ENCODE data around the gene MRPS25. TPM values are rescaled to one million over a fixed set of nuclear protein-coding genes. Genes with fewer than 3 reads are reported as not detected.

MRPS25 gene
- polyA plus RNA-seq, 1 donor from 2014 or later: 74.4 TPM

DNA sequence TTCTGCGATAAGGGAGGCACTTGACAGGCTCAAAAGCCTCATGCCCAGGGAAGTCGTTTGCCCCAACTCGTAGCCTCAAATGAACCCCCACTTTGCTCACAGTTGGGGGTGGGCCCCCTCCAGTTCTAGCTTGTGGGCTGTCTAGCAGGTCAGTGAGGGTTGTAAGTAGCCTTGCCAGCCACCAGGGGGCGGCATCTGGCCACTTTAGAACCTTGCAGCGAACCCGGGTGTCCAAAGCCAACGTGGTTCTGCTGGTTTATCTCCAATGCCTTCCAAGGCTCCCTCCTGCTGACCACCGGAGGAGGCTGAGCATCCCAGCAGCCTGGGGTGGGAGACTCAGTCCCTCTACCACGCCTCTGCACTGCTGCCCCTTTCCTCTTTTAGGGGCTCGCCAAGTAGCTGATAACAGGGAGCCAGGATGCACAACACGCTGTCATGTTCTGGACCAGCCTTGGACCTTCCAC lies 43.0 kb upstream of the MRPS25 start:
- TF ChIP-seq RAD21 (conservative IDR thresholded peaks at IDR 0.05): peak; percentile 67
- TF ChIP-seq MXI1 (conservative IDR thresholded peaks at IDR 0.05; ENCODE audit: poor library complexity, severe bottlenecking): no peak
- TF ChIP-seq SMC3 (conservative IDR thresholded peaks at IDR 0.05; ENCODE audit: poor library complexity): peak; percentile 60
- TF ChIP-seq EP300 (conservative IDR thresholded peaks at IDR 0.05; ENCODE audit: poor library complexity, severe bottlenecking): no peak
- no peak for TF ChIP-seq POLR2AphosphoS5 (IDR thresholded peaks at IDR 0.05)
- TF ChIP-seq, protein P1, sequence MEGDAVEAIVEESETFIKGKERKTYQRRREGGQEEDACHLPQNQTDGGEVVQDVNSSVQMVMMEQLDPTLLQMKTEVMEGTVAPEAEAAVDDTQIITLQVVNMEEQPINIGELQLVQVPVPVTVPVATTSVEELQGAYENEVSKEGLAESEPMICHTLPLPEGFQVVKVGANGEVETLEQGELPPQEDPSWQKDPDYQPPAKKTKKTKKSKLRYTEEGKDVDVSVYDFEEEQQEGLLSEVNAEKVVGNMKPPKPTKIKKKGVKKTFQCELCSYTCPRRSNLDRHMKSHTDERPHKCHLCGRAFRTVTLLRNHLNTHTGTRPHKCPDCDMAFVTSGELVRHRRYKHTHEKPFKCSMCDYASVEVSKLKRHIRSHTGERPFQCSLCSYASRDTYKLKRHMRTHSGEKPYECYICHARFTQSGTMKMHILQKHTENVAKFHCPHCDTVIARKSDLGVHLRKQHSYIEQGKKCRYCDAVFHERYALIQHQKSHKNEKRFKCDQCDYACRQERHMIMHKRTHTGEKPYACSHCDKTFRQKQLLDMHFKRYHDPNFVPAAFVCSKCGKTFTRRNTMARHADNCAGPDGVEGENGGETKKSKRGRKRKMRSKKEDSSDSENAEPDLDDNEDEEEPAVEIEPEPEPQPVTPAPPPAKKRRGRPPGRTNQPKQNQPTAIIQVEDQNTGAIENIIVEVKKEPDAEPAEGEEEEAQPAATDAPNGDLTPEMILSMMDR (IDR thresholded peaks at IDR 0.05; ENCODE audit: poor library complexity, severe bottlenecking): peak; percentile 72
- TF ChIP-seq EZH2 (IDR thresholded peaks at IDR 0.05; ENCODE audit: borderline replicate concordance, insufficient read depth, low read length, poor library complexity, severe bottlenecking): no peak
- TF ChIP-seq TAF1 (IDR thresholded peaks at IDR 0.05; ENCODE audit: low read depth): no peak
- TF ChIP-seq, protein P2, sequence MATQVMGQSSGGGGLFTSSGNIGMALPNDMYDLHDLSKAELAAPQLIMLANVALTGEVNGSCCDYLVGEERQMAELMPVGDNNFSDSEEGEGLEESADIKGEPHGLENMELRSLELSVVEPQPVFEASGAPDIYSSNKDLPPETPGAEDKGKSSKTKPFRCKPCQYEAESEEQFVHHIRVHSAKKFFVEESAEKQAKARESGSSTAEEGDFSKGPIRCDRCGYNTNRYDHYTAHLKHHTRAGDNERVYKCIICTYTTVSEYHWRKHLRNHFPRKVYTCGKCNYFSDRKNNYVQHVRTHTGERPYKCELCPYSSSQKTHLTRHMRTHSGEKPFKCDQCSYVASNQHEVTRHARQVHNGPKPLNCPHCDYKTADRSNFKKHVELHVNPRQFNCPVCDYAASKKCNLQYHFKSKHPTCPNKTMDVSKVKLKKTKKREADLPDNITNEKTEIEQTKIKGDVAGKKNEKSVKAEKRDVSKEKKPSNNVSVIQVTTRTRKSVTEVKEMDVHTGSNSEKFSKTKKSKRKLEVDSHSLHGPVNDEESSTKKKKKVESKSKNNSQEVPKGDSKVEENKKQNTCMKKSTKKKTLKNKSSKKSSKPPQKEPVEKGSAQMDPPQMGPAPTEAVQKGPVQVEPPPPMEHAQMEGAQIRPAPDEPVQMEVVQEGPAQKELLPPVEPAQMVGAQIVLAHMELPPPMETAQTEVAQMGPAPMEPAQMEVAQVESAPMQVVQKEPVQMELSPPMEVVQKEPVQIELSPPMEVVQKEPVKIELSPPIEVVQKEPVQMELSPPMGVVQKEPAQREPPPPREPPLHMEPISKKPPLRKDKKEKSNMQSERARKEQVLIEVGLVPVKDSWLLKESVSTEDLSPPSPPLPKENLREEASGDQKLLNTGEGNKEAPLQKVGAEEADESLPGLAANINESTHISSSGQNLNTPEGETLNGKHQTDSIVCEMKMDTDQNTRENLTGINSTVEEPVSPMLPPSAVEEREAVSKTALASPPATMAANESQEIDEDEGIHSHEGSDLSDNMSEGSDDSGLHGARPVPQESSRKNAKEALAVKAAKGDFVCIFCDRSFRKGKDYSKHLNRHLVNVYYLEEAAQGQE (IDR thresholded peaks at IDR 0.05; ENCODE audit: borderline replicate concordance): no peak
- H3K9me2 ChIP-seq (ENCODE audit: insufficient read depth, low read length): no peaks in the 10 kb centered on the region
- no peaks in the 10 kb centered on the region for H3F3A ChIP-seq (ENCODE audit: insufficient read depth, low read length, poor library complexity, severe bottlenecking)
- H3K27me3 ChIP-seq (ENCODE audit: insufficient read depth, low read depth, low read length): no peaks in the 10 kb centered on the region
- no peaks in the 10 kb centered on the region for H3K9me3 ChIP-seq (ENCODE audit: low read length)
- H3K79me2 ChIP-seq (replicated peaks; ENCODE audit: insufficient read depth, low read length): no peaks in the 10 kb centered on the region
- no peak overlapping the region for H2AFZ ChIP-seq (ENCODE audit: low read depth, low read length)
- no peaks in the 10 kb centered on the region for H4K20me1 ChIP-seq (ENCODE audit: insufficient read depth)
- H3K4me2 ChIP-seq (ENCODE audit: low read length): no peak overlapping the region
- no peaks in the 10 kb centered on the region for H3K36me3 ChIP-seq (ENCODE audit: insufficient read depth, low read length)
- H3K27ac ChIP-seq (ENCODE audit: low read length): no peak overlapping the region
- no peak overlapping the region for H3K9ac ChIP-seq (ENCODE audit: low read length)
- H3K4me3 ChIP-seq (ENCODE audit: low read length): no peak overlapping the region

DNA sequence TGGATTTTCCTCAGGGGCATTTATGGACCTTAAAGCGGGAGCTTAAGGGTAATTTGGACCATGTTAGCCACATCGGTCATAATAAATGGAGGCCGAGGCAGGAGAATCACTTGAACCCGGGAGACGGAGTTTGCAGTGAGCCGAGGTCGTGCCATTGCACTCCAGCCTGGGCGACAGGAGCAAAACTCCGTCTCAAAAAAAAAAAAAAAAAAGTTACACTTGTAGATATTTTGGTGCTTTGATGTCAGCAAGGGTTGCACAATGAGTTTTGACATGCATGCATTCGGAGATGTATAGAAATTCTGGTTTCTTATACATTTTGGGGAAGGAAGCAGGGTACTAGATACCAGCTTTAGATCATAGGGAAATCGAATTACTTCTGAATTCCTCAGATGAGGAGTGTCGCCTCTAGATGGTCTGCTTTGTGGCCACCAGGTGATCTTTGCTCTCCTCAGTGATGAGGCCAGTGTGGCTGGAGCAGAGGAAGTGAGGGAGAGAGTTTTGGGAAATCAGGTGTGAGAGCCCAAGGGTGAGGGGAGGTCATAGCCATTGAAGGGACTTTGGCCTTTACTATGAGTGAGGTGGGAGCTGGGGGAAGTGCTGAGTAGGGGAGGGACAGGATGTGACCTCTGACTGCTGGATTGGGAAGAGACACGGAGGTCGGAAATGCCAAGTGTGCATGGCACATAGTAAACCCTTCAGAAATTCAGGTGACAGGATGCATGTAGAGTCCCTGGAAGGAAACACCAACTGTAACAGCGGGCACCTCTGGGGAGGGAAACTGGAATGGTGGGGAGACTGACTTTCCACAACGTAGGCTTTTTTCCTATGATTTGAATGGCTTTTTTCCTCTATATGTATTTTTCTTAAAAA lies 42.2 kb upstream of the MRPS25 start:
- TF ChIP-seq, protein P2 (IDR thresholded peaks at IDR 0.05; ENCODE audit: borderline replicate concordance): no peak
- TF ChIP-seq, protein P1 (IDR thresholded peaks at IDR 0.05; ENCODE audit: poor library complexity, severe bottlenecking): no peak
- TF ChIP-seq EP300 (conservative IDR thresholded peaks at IDR 0.05; ENCODE audit: poor library complexity, severe bottlenecking): no peak
- Histone ChIP-seq H3K9ac (ENCODE audit: low read length) (no peak overlapping the region), H3K27me3 (ENCODE audit: insufficient read depth, low read depth, low read length) (no peaks in the 10 kb centered on the region), H3K9me2 (ENCODE audit: insufficient read depth, low read length) (no peaks in the 10 kb centered on the region), H3F3A (ENCODE audit: insufficient read depth, low read length, poor library complexity, severe bottlenecking) (no peaks in the 10 kb centered on the region), H3K9me3 (ENCODE audit: low read length) (no peaks in the 10 kb centered on the region), H3K27ac (ENCODE audit: low read length) (no peak overlapping the region), H3K79me2 (replicated peaks; ENCODE audit: insufficient read depth, low read length) (no peaks in the 10 kb centered on the region), H3K36me3 (ENCODE audit: insufficient read depth, low read length) (no peaks in the 10 kb centered on the region), H4K20me1 (ENCODE audit: insufficient read depth) (no peaks in the 10 kb centered on the region), H3K4me2 (ENCODE audit: low read length) (no peak overlapping the region), H3K4me3 (ENCODE audit: low read length) (no peak overlapping the region), H2AFZ (ENCODE audit: low read depth, low read length) (no peak overlapping the region)
